Endothelial cell of umbilical vein (primary cell): ENCODE results near the gene INTS4.

ENCODE experiments used
- EZH2 ChIP-seq: IDR thresholded peaks from 2 replicates; pipeline ENCODE4 v1.6.1; 2012; ENCODE audit warnings: borderline replicate concordance, low read depth, mild to moderate bottlenecking, moderate library complexity, low read length, inconsistent platforms; ENCODE audit not compliant: severe bottlenecking
- JUN ChIP-seq: IDR thresholded peaks from 2 replicates; pipeline ENCODE4 v1.6.1; 2011; ENCODE audit warnings: borderline replicate concordance, low read depth; ENCODE audit not compliant: insufficient read length, insufficient read depth
- MYC ChIP-seq: IDR thresholded peaks from one replicate; pipeline ENCODE4 v1.6.1; 2011; ENCODE audit warnings: mild to moderate bottlenecking, low read depth, low read length
- POLR2A ChIP-seq: IDR thresholded peaks from 2 replicates; pipeline ENCODE4 v1.6.1; 2012; ENCODE audit warnings: low read depth, mild to moderate bottlenecking, control low read depth, low read length
- POLR2AphosphoS5 ChIP-seq: IDR thresholded peaks from 2 replicates; pipeline ENCODE4 v1.6.1; 2012; ENCODE audit warnings: low read depth, mild to moderate bottlenecking, control low read depth, low read length, moderate library complexity; ENCODE audit not compliant: insufficient read depth
- TF ChIP-seq, protein P1 (sequence below), 2 donors: IDR thresholded peaks; 1 replicate in 1 of 2; 2 replicates in 1 of 2; pipeline ENCODE4 v1.5.1; 2011; ENCODE audit warnings: low read length in 2 of 2, mild to moderate bottlenecking in 2 of 2, moderate library complexity in 2 of 2, control low read depth in 1 of 2, inconsistent platforms in 1 of 2, low read depth in 1 of 2; ENCODE audit not compliant: insufficient read depth in 1 of 2; ENCODE audit errors: extremely low read depth in 1 of 2
- TF ChIP-seq, protein P2 (sequence below): IDR thresholded peaks from 2 replicates; pipeline ENCODE4 v1.6.1; 2011; ENCODE audit not compliant: insufficient read depth, insufficient read length

DNA sequence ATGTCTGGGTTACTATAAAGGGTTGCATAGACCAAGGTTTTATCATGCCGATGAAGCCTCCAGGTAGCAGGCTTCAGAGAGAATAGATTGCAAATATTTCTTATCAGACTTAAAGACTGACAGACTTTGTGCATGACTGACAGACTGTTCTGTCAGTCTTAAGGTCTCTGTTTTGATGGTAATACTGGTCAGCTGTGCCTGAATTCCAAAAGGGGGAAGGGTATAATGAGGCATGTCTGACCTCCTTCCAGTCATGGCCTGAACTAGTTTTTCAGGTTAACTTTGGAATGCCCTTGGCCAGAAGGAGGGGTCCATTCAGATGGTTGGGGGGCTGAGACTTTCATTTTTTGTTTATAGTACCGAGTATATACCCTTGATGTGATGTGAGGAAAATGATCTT lies 33.3 kb upstream of the INTS4 start:
- TF ChIP-seq, protein P1, sequence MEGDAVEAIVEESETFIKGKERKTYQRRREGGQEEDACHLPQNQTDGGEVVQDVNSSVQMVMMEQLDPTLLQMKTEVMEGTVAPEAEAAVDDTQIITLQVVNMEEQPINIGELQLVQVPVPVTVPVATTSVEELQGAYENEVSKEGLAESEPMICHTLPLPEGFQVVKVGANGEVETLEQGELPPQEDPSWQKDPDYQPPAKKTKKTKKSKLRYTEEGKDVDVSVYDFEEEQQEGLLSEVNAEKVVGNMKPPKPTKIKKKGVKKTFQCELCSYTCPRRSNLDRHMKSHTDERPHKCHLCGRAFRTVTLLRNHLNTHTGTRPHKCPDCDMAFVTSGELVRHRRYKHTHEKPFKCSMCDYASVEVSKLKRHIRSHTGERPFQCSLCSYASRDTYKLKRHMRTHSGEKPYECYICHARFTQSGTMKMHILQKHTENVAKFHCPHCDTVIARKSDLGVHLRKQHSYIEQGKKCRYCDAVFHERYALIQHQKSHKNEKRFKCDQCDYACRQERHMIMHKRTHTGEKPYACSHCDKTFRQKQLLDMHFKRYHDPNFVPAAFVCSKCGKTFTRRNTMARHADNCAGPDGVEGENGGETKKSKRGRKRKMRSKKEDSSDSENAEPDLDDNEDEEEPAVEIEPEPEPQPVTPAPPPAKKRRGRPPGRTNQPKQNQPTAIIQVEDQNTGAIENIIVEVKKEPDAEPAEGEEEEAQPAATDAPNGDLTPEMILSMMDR (IDR thresholded peaks at IDR 0.05; ENCODE audit: extremely low read depth in 1 of 2, insufficient read depth in 1 of 2, low read depth in 1 of 2, low read length in 2 of 2): no peak
- no peak for TF ChIP-seq POLR2A
- TF ChIP-seq POLR2AphosphoS5: no peak
- no peak for TF ChIP-seq MYC
- no peak for TF ChIP-seq EZH2
- no peak for TF ChIP-seq JUN
- TF ChIP-seq, protein P2, sequence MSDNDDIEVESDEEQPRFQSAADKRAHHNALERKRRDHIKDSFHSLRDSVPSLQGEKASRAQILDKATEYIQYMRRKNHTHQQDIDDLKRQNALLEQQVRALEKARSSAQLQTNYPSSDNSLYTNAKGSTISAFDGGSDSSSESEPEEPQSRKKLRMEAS: no peak
